Prostate gland (tissue), 2 donors: Measurements from ENCODE around the gene TTC1. TPM values are rescaled to one million over a fixed set of nuclear protein-coding genes. Genes with fewer than 3 reads are reported as not detected.
A peak's percentile ranks its signal among the peaks of the same experiment; 100 is the strongest.

Experiments
- DNase-seq: peaks from one replicate; pipeline ENCODE4 v3.0.0-alpha.2; 2019; ENCODE audit warnings: low spot score
- H3K27ac ChIP-seq, 2 donors: fragments of 200-600 bp; sonication (generic); 2 replicates each; pipeline ENCODE4 v1.5.1; 2017 to 2019
- H3K27me3 ChIP-seq: fragments of 200-600 bp; sonication (generic); replicated peaks from 2 replicates; pipeline ENCODE4 v1.5.1; 2019; ENCODE audit not compliant: insufficient read depth
- H3K36me3 ChIP-seq, 2 donors: fragments of 200-600 bp; sonication (generic); 1 replicate in 1 of 2; 2 replicates in 1 of 2; pipeline versions ENCODE4 v1.5.1 to v1.8.1; 2017 to 2019
- H3K4me1 ChIP-seq: fragments of 200-600 bp; sonication (generic); replicated peaks from 2 replicates; pipeline ENCODE4 v1.5.1; 2019
- H3K4me3 ChIP-seq, 2 donors: fragments of 200-600 bp; sonication (generic); 2 replicates each; pipeline ENCODE4 v1.5.1; 2017 to 2019
- H3K9me3 ChIP-seq: fragments of 200-600 bp; sonication (generic); 2 replicates; pipeline ENCODE4 v1.5.1; 2017
- POLR2A ChIP-seq: fragments of 450-650 bp; IDR thresholded peaks from one replicate; pipeline ENCODE4 v1.6.1; 2016; ENCODE audit warnings: antibody characterized with exemption, mild to moderate bottlenecking
- POLR2AphosphoS5 ChIP-seq: sonication (generic); formaldehyde crosslinking; IDR thresholded peaks from one replicate; pipeline ENCODE4 v1.6.1; 2017; ENCODE audit warnings: antibody characterized with exemption
- WGBS: methylation state at CpG from one replicate; pipeline ENCODE4 v1.1.5; 2018; 5-methylcytosine and 5-hydroxymethylcytosine counted together
- intact Hi-C: fragments of 100-400 bp; cut with DNase I; formaldehyde crosslinking; loops from one replicate; pipeline ENCODE4 v1.14.2; 2022
- total RNA-seq, 2 donors: library from RNA; depleted of rRNA; stranded (reverse); fragments of >200 nt; gene quantifications; one replicate each; pipeline ENCODE4 v1.1.0, GENCODE V29; 2016
- TF ChIP-seq, protein P1 (sequence below), 4 experiments: fragments of 200-600 bp in 2 of 4; fragments of 450-650 bp in 2 of 4; sonication (generic) in 2 of 4; IDR thresholded peaks; 1 replicate in 3 of 4; 2 replicates in 1 of 4; pipeline ENCODE4 v1.5.1; 2016 to 2019; ENCODE audit warnings: antibody characterized with exemption in 4 of 4, mild to moderate bottlenecking in 2 of 4, moderate library complexity in 2 of 4

TTC1 gene
- total RNA-seq, 2 donors from 2014 or later, result 30.6 to 34.2 TPM

DNA sequence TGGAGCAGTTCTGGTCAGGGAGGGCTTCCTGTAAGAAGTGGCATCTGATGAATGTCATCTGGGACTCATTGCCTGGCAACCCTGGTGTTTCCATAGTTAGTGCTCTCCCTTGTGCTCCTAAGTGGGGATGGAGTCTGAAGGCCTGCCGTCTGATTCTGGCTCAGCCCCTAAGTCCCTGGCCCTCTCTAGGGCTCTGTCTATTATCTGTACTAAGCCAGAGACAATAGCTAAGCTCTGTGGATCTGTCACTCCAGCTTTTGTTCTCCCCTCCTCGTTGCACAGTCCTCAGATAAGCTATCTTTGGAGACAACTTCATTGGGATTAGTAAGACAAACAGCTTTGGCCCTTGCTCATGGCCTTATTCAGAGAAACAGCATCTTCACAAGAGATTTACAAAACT lies 30.6 kb upstream of the TTC1 start:
- TF ChIP-seq POLR2A (no peak), POLR2AphosphoS5 (no peak)
- TF ChIP-seq, protein P1, sequence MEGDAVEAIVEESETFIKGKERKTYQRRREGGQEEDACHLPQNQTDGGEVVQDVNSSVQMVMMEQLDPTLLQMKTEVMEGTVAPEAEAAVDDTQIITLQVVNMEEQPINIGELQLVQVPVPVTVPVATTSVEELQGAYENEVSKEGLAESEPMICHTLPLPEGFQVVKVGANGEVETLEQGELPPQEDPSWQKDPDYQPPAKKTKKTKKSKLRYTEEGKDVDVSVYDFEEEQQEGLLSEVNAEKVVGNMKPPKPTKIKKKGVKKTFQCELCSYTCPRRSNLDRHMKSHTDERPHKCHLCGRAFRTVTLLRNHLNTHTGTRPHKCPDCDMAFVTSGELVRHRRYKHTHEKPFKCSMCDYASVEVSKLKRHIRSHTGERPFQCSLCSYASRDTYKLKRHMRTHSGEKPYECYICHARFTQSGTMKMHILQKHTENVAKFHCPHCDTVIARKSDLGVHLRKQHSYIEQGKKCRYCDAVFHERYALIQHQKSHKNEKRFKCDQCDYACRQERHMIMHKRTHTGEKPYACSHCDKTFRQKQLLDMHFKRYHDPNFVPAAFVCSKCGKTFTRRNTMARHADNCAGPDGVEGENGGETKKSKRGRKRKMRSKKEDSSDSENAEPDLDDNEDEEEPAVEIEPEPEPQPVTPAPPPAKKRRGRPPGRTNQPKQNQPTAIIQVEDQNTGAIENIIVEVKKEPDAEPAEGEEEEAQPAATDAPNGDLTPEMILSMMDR (IDR thresholded peaks at IDR 0.05), result no peak
- Histone ChIP-seq H3K9me3 (no peaks in the 10 kb centered on the region), H3K36me3 (no peaks in the 10 kb centered on the region), H3K4me1 (no peaks in the 10 kb centered on the region), H3K4me3 (no peak overlapping the region), H3K27ac (no peak overlapping the region), H3K27me3 (no peaks in the 10 kb centered on the region)
- intact Hi-C loops, result loop anchor here (10.0 kb wide), 1 partner anchor 644 kb away; the partner anchor contains the start of gene IL12B
- no peak for DNase-seq
- 10% methylated on average over 2 of the region's 2 CpGs for WGBS

DNA sequence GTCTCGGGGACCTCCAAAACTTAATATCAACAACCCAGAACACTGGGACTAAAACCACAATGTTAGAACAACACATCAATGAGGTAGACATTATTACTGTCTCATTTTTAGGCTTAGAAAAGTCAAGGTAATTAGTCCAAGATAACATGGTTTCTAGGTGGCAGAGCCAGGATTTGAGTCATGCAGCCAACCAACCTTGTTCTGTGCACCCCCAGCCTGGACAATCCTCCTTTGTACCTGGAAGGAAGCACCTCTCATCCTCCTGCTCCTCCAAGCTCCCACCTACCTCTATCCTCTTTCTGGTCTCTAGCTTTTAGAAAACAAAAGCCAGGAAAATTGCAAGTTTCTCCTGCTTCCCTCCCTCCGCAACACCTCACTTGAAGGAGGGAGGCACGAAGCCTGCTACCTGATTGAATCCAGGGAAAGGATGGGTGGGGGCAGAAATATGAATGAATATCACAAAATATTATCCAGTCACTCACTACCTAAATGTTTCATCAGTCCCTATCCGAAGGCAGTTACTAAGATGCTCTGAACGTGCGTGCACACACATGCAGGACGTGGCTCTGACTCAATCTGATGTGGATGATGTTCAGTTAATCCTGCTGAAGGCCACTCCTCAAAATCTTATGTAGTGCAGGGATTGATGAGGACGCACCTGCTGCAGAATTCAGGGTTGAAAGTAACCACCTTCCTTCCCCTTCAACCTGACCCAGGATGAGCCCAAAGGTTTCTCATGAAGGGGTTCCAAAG lies 26.3 kb upstream of the TTC1 start:
- WGBS, result 77% methylated on average over 7 of the region's 8 CpGs
- intact Hi-C loops, result loop anchor here (10.0 kb wide), 1 partner anchor 828 kb away; no protein-coding TSS in a partner anchor
- DNase-seq, result no peak

DNA sequence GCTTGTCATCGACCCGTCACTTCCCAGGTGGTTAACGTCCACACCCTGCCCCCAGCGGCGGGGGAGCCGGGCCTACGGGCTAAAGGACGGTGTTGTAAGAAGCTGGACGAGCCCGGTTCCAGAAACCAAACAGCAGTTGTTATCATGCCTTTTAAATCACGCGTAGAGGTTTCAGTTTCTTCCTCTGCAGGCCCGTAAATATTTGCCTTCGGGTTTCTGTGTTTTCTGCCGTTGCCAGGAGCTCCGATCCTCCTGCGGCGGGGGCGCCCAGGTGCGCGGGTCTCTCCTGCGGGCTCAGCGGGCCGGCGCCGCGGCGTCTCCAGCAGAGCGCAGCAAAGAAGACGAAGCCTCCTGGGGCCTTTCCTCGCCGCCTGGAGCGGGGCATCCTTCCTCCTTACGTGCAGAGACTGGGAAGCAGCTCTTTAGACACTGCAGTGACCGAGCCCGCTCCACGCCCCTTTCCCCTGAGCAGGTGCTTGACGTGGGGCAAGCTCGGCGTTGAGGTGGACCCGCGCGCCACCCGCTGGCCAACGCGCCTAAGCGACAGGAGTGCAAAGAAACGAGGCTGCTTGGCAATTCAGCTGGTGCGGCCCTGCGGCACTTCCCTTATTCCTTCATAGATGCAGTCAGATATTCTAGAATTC lies 21.8 kb upstream of the TTC1 start:
- Histone ChIP-seq H3K27ac (peak overlapping the region; percentile 15 to 33), H3K36me3 (no peaks in the 10 kb centered on the region), H3K4me3 (peak overlapping the region; percentile 20 to 38), H3K9me3 (no peaks in the 10 kb centered on the region), H3K27me3 (no peaks in the 10 kb centered on the region), H3K4me1 (no peaks in the 10 kb centered on the region)
- peak; percentile 36 for TF ChIP-seq POLR2A
- TF ChIP-seq, protein P1 (IDR thresholded peaks at IDR 0.05), result peak; percentile 60 to 91 (median 75)
- peak; percentile 54 for TF ChIP-seq POLR2AphosphoS5
- under 1% methylated on average over 50 of the region's 50 CpGs for WGBS
- intact Hi-C loops, result loop anchor here (5.0 to 10.0 kb wide), 3 partner anchors 545 to 832 kb away; no protein-coding TSS in a partner anchor
- DNase-seq, result peak; percentile 87

More for the DNA sequence above, 26.3 kb upstream of the TTC1 start:
- H3K9me3 ChIP-seq, result no peaks in the 10 kb centered on the region
- no peaks in the 10 kb centered on the region for H3K36me3 ChIP-seq
- H3K4me1 ChIP-seq, result no peaks in the 10 kb centered on the region
- no peaks in the 10 kb centered on the region for H3K27me3 ChIP-seq
- no peak overlapping the region for H3K27ac ChIP-seq
- TF ChIP-seq, protein P1 (IDR thresholded peaks at IDR 0.05), result no peak
- TF ChIP-seq POLR2AphosphoS5 (no peak), POLR2A (no peak)
- H3K4me3 ChIP-seq, result no peak overlapping the region

DNA sequence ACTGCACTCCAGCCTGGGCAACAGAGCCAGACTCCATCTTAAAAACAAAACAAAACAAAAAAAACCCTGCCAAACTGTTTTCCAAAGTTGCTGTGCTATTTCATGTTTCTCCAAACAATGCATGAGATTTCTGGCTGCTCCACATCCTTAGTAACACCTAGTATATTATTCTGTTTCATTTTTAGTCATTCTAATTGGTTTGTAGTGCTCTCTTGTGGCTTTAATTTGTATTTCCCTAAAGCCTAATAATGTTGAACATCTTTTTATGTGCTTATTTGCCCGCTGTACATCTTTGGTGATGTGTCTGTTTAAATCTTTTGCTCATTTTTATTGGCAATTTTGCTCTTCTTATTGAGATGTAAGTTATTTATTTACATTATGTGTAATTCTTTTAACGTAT lies 18.4 kb upstream of the TTC1 start:
- WGBS, result 51% methylated on average over 2 of the region's 2 CpGs
- Histone ChIP-seq H3K27ac (no peak overlapping the region), H3K27me3 (no peaks in the 10 kb centered on the region), H3K36me3 (no peaks in the 10 kb centered on the region), H3K4me3 (no peak overlapping the region), H3K4me1 (no peaks in the 10 kb centered on the region), H3K9me3 (no peaks in the 10 kb centered on the region)
- intact Hi-C loops, result no loop called here
- TF ChIP-seq POLR2A (no peak), POLR2AphosphoS5 (no peak)
- TF ChIP-seq, protein P1 (IDR thresholded peaks at IDR 0.05), result peak in 1 of 4 experiments; percentile 6
- no peak for DNase-seq
